GM19043 (cell line): Measurements from ENCODE around the gene KRT78.

Source experiments
- ATAC-seq: cut with Tn5 transposase; IDR thresholded peaks from one replicate; pipeline ENCODE4 v1.9.1; 2021; ENCODE audit warnings: low read depth; ENCODE audit not compliant: unreplicated experiment

Gene KRT78

GRCh38 chr12:52844386-52844785, 4.4 kb downstream of the KRT78 start:
- no peak for ATAC-seq

- ATAC-seq: no peak
Measured at GRCh38 chr12:52839436-52840105, 9.2 kb downstream of the KRT78 start.

- ATAC-seq: no peak
Measured at GRCh38 chr12:52838609-52839435, 10.0 kb downstream of the KRT78 start.

GRCh38 chr12:52837781-52838608, 10.8 kb downstream of the KRT78 start:
- no peak for ATAC-seq

- ATAC-seq: no peak
Measured at GRCh38 chr12:52837413-52837741, 11.4 kb downstream of the KRT78 start.

GRCh38 chr12:52836491-52837412, 12.0 kb downstream of the KRT78 start:
- no peak for ATAC-seq

- no peak for ATAC-seq
Measured at GRCh38 chr12:52836042-52836466, 12.7 kb downstream of the KRT78 start.

- ATAC-seq: no peak
Measured at GRCh38 chr12:52835271-52836041, 13.3 kb downstream of the KRT78 start.

GRCh38 chr12:52834727-52835001, 14.1 kb downstream of the KRT78 start:
- ATAC-seq: no peak

- no peak for ATAC-seq
Measured at GRCh38 chr12:52833922-52834726, 14.7 kb downstream of the KRT78 start, which contains the start of gene KRT79. Gene KRT79 (minus strand): TSS chr12:52834311. CDS start chr12:52834260, 51 bp downstream.

GRCh38 chr12:52832985-52833905, 15.5 kb downstream of the KRT78 start:
- no peak for ATAC-seq

GRCh38 chr12:52832451-52832850, 16.3 kb downstream of the KRT78 start:
- no peak for ATAC-seq

- no peak for ATAC-seq
Measured at GRCh38 chr12:52831251-52831650, 17.5 kb downstream of the KRT78 start.

- no peak for ATAC-seq
Measured at GRCh38 chr12:52829986-52830770, 18.6 kb downstream of the KRT78 start.

- ATAC-seq: no peak
Measured at GRCh38 chr12:52828591-52829021, 20.2 kb downstream of the KRT78 start.

- ATAC-seq: no peak
Measured at GRCh38 chr12:52828156-52828555, 20.6 kb downstream of the KRT78 start.
